H9 (cell line): Measurements from ENCODE around the gene KIF1A. TPM values are rescaled to one million over a fixed set of nuclear protein-coding genes. Genes with fewer than 3 reads are reported as not detected.

ENCODE experiments used
- DNase-seq: peaks from one replicate; pipeline ENCODE4 v3.0.0-alpha.2; 2017
- H2AFZ ChIP-seq: one replicate; pipeline ENCODE4 v1.6.1; 2013; ENCODE audit warnings: mild to moderate bottlenecking, low read length, control low read depth, moderate library complexity
- H2AK5ac ChIP-seq: 2 replicates; pipeline ENCODE4 v1.6.1; 2013; ENCODE audit warnings: low read length, control low read depth, mixed read lengths; ENCODE audit not compliant: insufficient read length
- H2BK120ac ChIP-seq: one replicate; pipeline ENCODE4 v1.6.1; 2013; ENCODE audit warnings: low read depth, mild to moderate bottlenecking, low read length, control low read depth, inconsistent platforms; ENCODE audit not compliant: poor library complexity, severe bottlenecking
- H2BK12ac ChIP-seq: 2 replicates; pipeline ENCODE4 v1.6.1; 2013; ENCODE audit warnings: low read length, control low read depth, mixed read lengths, low read depth; ENCODE audit not compliant: insufficient read length
- H2BK15ac ChIP-seq: 2 replicates; pipeline ENCODE4 v1.6.1; 2013; ENCODE audit warnings: low read depth, low read length, control low read depth
- H2BK20ac ChIP-seq: one replicate; pipeline ENCODE4 v1.6.1; 2013; ENCODE audit warnings: low read depth, mild to moderate bottlenecking, low read length, control low read depth, inconsistent platforms; ENCODE audit not compliant: poor library complexity, severe bottlenecking
- H2BK5ac ChIP-seq: 2 replicates; pipeline ENCODE4 v1.6.1; 2013; ENCODE audit warnings: low read length, control low read depth, mixed read lengths; ENCODE audit not compliant: insufficient read length
- H3K14ac ChIP-seq: 2 replicates; pipeline ENCODE4 v1.6.1; 2013; ENCODE audit warnings: low read length, control low read depth; ENCODE audit not compliant: insufficient read depth
- H3K18ac ChIP-seq: 2 replicates; pipeline ENCODE4 v1.6.1; 2013; ENCODE audit warnings: low read depth, mild to moderate bottlenecking, mixed read lengths, low read length, control low read depth; ENCODE audit not compliant: insufficient read length
- H3K23ac ChIP-seq: 2 replicates; pipeline ENCODE4 v1.6.1; 2013; ENCODE audit warnings: low read length, control low read depth, mixed read lengths, low read depth; ENCODE audit not compliant: insufficient read length
- H3K23me2 ChIP-seq: 2 replicates; pipeline ENCODE4 v1.6.1; 2013; ENCODE audit warnings: low read depth, mild to moderate bottlenecking, mixed read lengths, low read length, control low read depth; ENCODE audit not compliant: insufficient read length, poor library complexity, severe bottlenecking
- H3K27ac ChIP-seq: 2 replicates; pipeline ENCODE4 v1.5.1; 2013; ENCODE audit warnings: low read length, control low read depth, mixed read lengths, low read depth; ENCODE audit not compliant: insufficient read length
- H3K27me3 ChIP-seq: 2 replicates; pipeline ENCODE4 v1.6.1; 2013; ENCODE audit warnings: low read length, control low read depth, inconsistent platforms; ENCODE audit not compliant: insufficient read depth
- H3K4ac ChIP-seq: 2 replicates; pipeline ENCODE4 v1.6.1; 2013; ENCODE audit warnings: low read depth, mild to moderate bottlenecking, control low read depth, inconsistent platforms, low read length, moderate library complexity
- H3K4me1 ChIP-seq: 2 replicates; pipeline ENCODE4 v1.6.1; 2013; ENCODE audit warnings: low read length, control low read depth, inconsistent platforms; ENCODE audit not compliant: insufficient read depth
- H3K4me2 ChIP-seq: 2 replicates; pipeline ENCODE4 v1.6.1; 2013; ENCODE audit warnings: low read length, control low read depth, mixed read lengths; ENCODE audit not compliant: insufficient read length, insufficient read depth
- H3K56ac ChIP-seq: 2 replicates; pipeline ENCODE4 v1.6.1; 2013; ENCODE audit warnings: low read depth, mild to moderate bottlenecking, mixed read lengths, low read length, control low read depth; ENCODE audit not compliant: insufficient read length
- H3K79me1 ChIP-seq: 2 replicates; pipeline ENCODE4 v1.6.1; 2013; ENCODE audit warnings: low read depth, mild to moderate bottlenecking, moderate library complexity, low read length, control low read depth, inconsistent platforms; ENCODE audit not compliant: insufficient read depth, poor library complexity, severe bottlenecking
- H3K79me2 ChIP-seq: 2 replicates; pipeline ENCODE4 v1.6.1; 2013; ENCODE audit warnings: low read length, control low read depth, inconsistent platforms; ENCODE audit not compliant: insufficient read depth
- H3K9ac ChIP-seq: 2 replicates; pipeline ENCODE4 v1.6.1; 2013; ENCODE audit warnings: low read length, control low read depth, mixed read lengths; ENCODE audit not compliant: insufficient read length; ENCODE audit errors: extremely low read depth
- H3K9me3 ChIP-seq: one replicate; pipeline ENCODE4 v1.6.1; 2013; ENCODE audit warnings: low read depth, low read length, inconsistent platforms; ENCODE audit not compliant: control insufficient read depth
- H3T11ph ChIP-seq: one replicate; pipeline ENCODE4 v1.6.1; 2013; ENCODE audit warnings: mild to moderate bottlenecking, low read length, control low read depth, inconsistent platforms
- H4K20me1 ChIP-seq: one replicate; pipeline ENCODE4 v1.6.1; 2013; ENCODE audit not compliant: control insufficient read depth, insufficient read length, insufficient read depth
- H4K5ac ChIP-seq: 2 replicates; pipeline ENCODE4 v1.6.1; 2013; ENCODE audit warnings: low read depth, mild to moderate bottlenecking, mixed read lengths, low read length, control low read depth; ENCODE audit not compliant: insufficient read length
- H4K8ac ChIP-seq: replicated peaks from 2 replicates; pipeline ENCODE4 v1.6.1; 2013; ENCODE audit warnings: low read length, control low read depth, mixed read lengths, low read depth; ENCODE audit not compliant: insufficient read length
- H4K91ac ChIP-seq: 2 replicates; pipeline ENCODE4 v1.6.1; 2013; ENCODE audit warnings: low read depth, mild to moderate bottlenecking, moderate library complexity, mixed read lengths, low read length, control low read depth; ENCODE audit not compliant: insufficient read length
- H3K27ac Mint-ChIP-seq, 3 experiments: 2 replicates in 2 of 3; 3 replicates in 1 of 3; pipeline ENCODE4 v1.8.0; 2020 to 2021; ENCODE audit warnings: mixed read lengths in 3 of 3, mild to moderate bottlenecking in 1 of 3, moderate library complexity in 1 of 3
- H3K27me3 Mint-ChIP-seq: 2 replicates; pipeline ENCODE4 v1.8.0; 2021; ENCODE audit warnings: low read depth, mild to moderate bottlenecking, moderate library complexity, mixed read lengths
- H3K36me3 Mint-ChIP-seq, 3 experiments: 2 replicates in 2 of 3; 3 replicates in 1 of 3; pipeline ENCODE4 v1.8.0; 2020 to 2021; ENCODE audit warnings: low read depth in 3 of 3, mixed read lengths in 3 of 3; ENCODE audit not compliant: insufficient read depth in 1 of 3
- H3K4me1 Mint-ChIP-seq, 2 experiments: 2 replicates each; pipeline ENCODE4 v1.8.0; 2020; ENCODE audit warnings: mixed read lengths in 2 of 2
- H3K4me3 Mint-ChIP-seq, 2 experiments: 2 replicates in 1 of 2; 3 replicates in 1 of 2; pipeline ENCODE4 v1.8.0; 2020 to 2021; ENCODE audit warnings: mild to moderate bottlenecking in 2 of 2, mixed read lengths in 2 of 2, moderate library complexity in 1 of 2
- H3K9me3 Mint-ChIP-seq, 2 experiments: 2 replicates in 1 of 2; 3 replicates in 1 of 2; pipeline ENCODE4 v1.8.0; 2020; ENCODE audit warnings: mild to moderate bottlenecking in 2 of 2, mixed read lengths in 2 of 2, moderate library complexity in 1 of 2
- CTCF ChIP-seq: fragments of 200-600 bp; sonication (generic); conservative IDR thresholded peaks from 3 replicates; pipeline ENCODE4 v1.8.0; 2021; ENCODE audit warnings: antibody characterized with exemption, mild to moderate bottlenecking
- WGBS: extraction: QIAGEN DNeasy Blood & Tissue Kit; methylation state at CpG from one replicate; pipeline ENCODE4 v1.1.7; 2013; ENCODE audit warnings: missing lambda C conversion rate, low lambda C conversion rate, mixed read lengths; ENCODE audit not compliant: insufficient read length; ENCODE audit errors: extremely low coverage; 5-methylcytosine and 5-hydroxymethylcytosine counted together
- total RNA-seq: library from RNA; stranded (reverse); gene quantifications from 2 replicates; pipeline ENCODE4 v1.2.1, GENCODE V29; 2021

KIF1A gene
- total RNA-seq, 1 experiment from 2014 or later: 204 TPM

GRCh38 chr2:240793313-240794177 is 26.5 kb downstream of the KIF1A start:
- H2AK5ac ChIP-seq: no peak overlapping the region
- H3K4me1 ChIP-seq: no peaks in the 10 kb centered on the region
- H3K27me3 ChIP-seq: no peaks in the 10 kb centered on the region
- H3K9me3 ChIP-seq: no peaks in the 10 kb centered on the region
- H4K8ac ChIP-seq: no peak overlapping the region
- no peak overlapping the region for H2BK20ac ChIP-seq
- WGBS: no CpG with 5 or more reads among the region's 21 CpGs
- H2BK15ac ChIP-seq: no peak overlapping the region
- no peak overlapping the region for H3K56ac ChIP-seq
- no peaks in the 10 kb centered on the region for H3K23me2 ChIP-seq
- Mint-ChIP-seq H3K4me3 (no peak overlapping the region), H3K4me1 (peaks cover 11 to 21% of the 10 kb centered on the region in 2 experiments), H3K27ac (peak overlapping the region; percentile 79 to 95 (median 79); a peak in 5 of 7 replicates), H3K9me3 (no peaks in the 10 kb centered on the region), H3K27me3 (no peaks in the 10 kb centered on the region), H3K36me3 (peaks cover 24 to 61% (median 56%) of the 10 kb centered on the region in 3 experiments; a peak in 6 of 7 replicates)
- no peak overlapping the region for H2BK120ac ChIP-seq
- no peak overlapping the region for H3K4me2 ChIP-seq
- peaks cover 15% of the 10 kb centered on the region for H3K79me1 ChIP-seq
- H3K4ac ChIP-seq: no peak overlapping the region
- no peak overlapping the region for H2AFZ ChIP-seq
- H3K14ac ChIP-seq: no peak overlapping the region; the same call in 1 of the 2 replicates
- no peak overlapping the region for H4K91ac ChIP-seq
- no peak overlapping the region for H3K27ac ChIP-seq
- no peak overlapping the region for H3K23ac ChIP-seq
- no peak for DNase-seq
- no peak for TF ChIP-seq CTCF
- H4K20me1 ChIP-seq: peaks cover 2% of the 10 kb centered on the region
- no peak overlapping the region for H2BK5ac ChIP-seq
- no peak overlapping the region for H3K9ac ChIP-seq
- H3T11ph ChIP-seq: no peak overlapping the region
- no peak overlapping the region for H3K18ac ChIP-seq
- H4K5ac ChIP-seq: no peak overlapping the region
- H2BK12ac ChIP-seq: no peak overlapping the region
- H3K79me2 ChIP-seq: peaks cover 2% of the 10 kb centered on the region; the same call in 1 of the 2 replicates
